OCI-LY7 (cell line): ENCODE results near the gene FYN. TPM values are rescaled to one million over a fixed set of nuclear protein-coding genes. Genes with fewer than 3 reads are reported as not detected.

Experiments used
- BruUV-seq: library from RNA; stranded (reverse); fragments of 400-500 nt; replicated peaks from 2 replicates; lab custom pipeline; 2021; lab: Mats Ljungman, UMichigan
- CTCF ChIA-PET: fragments of 300-600 bp; sonication (Branson Sonifier 250); formaldehyde crosslinking; loops from one replicate; lab custom pipeline; 2022; ENCODE audit warnings: antibody characterized with exemption; ENCODE audit not compliant: unreplicated experiment; lab: Charles Lee
- POLR2A ChIA-PET: fragments of 300-600 bp; sonication (Branson Sonifier 250); formaldehyde crosslinking; loops from one replicate; lab custom pipeline; 2022; ENCODE audit warnings: antibody characterized with exemption; lab: Charles Lee
- DNase-seq: peaks from one replicate; pipeline ENCODE4 v3.0.0-alpha.2; 2015; ENCODE audit warnings: low spot score
- H2AFZ ChIP-seq: fragments of 200-600 bp; sonication (generic), shearing (Covaris generic); 2 replicates; pipeline ENCODE4 v1.6.1; 2014; ENCODE audit warnings: mild to moderate bottlenecking, antibody characterized with exemption, low read length, moderate library complexity
- H3K27ac ChIP-seq: fragments of 200-600 bp; sonication (generic); 2 replicates; pipeline ENCODE4 v1.5.1; 2014; ENCODE audit warnings: mixed run types, low read depth, mild to moderate bottlenecking, moderate library complexity, low read length, inconsistent platforms; ENCODE audit not compliant: poor library complexity, severe bottlenecking
- H3K36me3 ChIP-seq: fragments of 200-600 bp; sonication (generic); 2 replicates; pipeline ENCODE4 v1.6.1; 2014; ENCODE audit warnings: mild to moderate bottlenecking, antibody characterized with exemption, low read length, moderate library complexity, mixed read lengths; ENCODE audit not compliant: insufficient read depth
- H3K4me1 ChIP-seq: fragments of 200-600 bp; sonication (generic); 2 replicates; pipeline ENCODE4 v1.5.1; 2014; ENCODE audit warnings: mild to moderate bottlenecking, low read length; ENCODE audit not compliant: insufficient read depth, poor library complexity, severe bottlenecking
- H3K4me2 ChIP-seq: fragments of 200-600 bp; sonication (generic); 2 replicates; pipeline ENCODE4 v1.6.1; 2014; ENCODE audit warnings: mild to moderate bottlenecking, low read length
- H3K4me3 ChIP-seq: fragments of 200-600 bp; sonication (generic); 2 replicates; pipeline ENCODE4 v1.5.1; 2014; ENCODE audit warnings: mild to moderate bottlenecking, low read depth, low read length; ENCODE audit not compliant: poor library complexity, severe bottlenecking
- H3K79me2 ChIP-seq: fragments of 200-600 bp; sonication (generic); 2 replicates; pipeline ENCODE4 v1.6.1; 2016; ENCODE audit warnings: low read depth, mild to moderate bottlenecking, low read length, moderate library complexity, mixed read lengths; ENCODE audit not compliant: insufficient read depth
- H3K9me2 ChIP-seq: fragments of 200-600 bp; sonication (generic); 2 replicates; pipeline ENCODE4 v1.6.1; 2016; ENCODE audit warnings: mild to moderate bottlenecking, low read length, mixed read lengths; ENCODE audit not compliant: insufficient read depth
- H3K9me3 ChIP-seq: fragments of 200-600 bp; sonication (generic); 2 replicates; pipeline ENCODE4 v1.6.1; 2014; ENCODE audit warnings: mild to moderate bottlenecking, mixed run types, low read length, mixed read lengths
- H4K20me1 ChIP-seq: fragments of 200-600 bp; sonication (generic); 2 replicates; pipeline ENCODE4 v1.6.1; 2014; ENCODE audit warnings: mild to moderate bottlenecking, antibody characterized with exemption, low read length, moderate library complexity, mixed read lengths; ENCODE audit not compliant: insufficient read depth
- CTCF ChIP-seq: fragments of 200-600 bp; sonication (generic); conservative IDR thresholded peaks from 2 replicates; pipeline ENCODE4 v1.5.1; 2014; ENCODE audit warnings: mild to moderate bottlenecking, antibody characterized with exemption, low read length, moderate library complexity, mixed read lengths
- EZH2phosphoT487 ChIP-seq: fragments of 200-600 bp; sonication (generic); IDR thresholded peaks from 2 replicates; pipeline ENCODE4 v1.6.1; 2018; ENCODE audit warnings: low read depth, borderline replicate concordance, mild to moderate bottlenecking, mixed run types, antibody characterized with exemption, low read length, moderate library complexity, mixed read lengths
- intact Hi-C: fragments of 100-400 bp; cut with micrococcal nuclease; formaldehyde crosslinking; loops from one replicate; pipeline ENCODE4 v1.10.0; 2022; ENCODE audit not compliant: unreplicated experiment
- total RNA-seq, 2 experiments: library from RNA; depleted of rRNA in 1 of 2; stranded (reverse); fragments of >200 nt in 1 of 2; shearing (Covaris generic) in 1 of 2; gene quantifications; 2 replicates each; pipeline ENCODE4 v1.2.3, GENCODE V29; 2014 to 2022

Gene FYN
- total RNA-seq, 2 experiments from 2014 or later: 57.3 to 92.9 TPM

DNA sequence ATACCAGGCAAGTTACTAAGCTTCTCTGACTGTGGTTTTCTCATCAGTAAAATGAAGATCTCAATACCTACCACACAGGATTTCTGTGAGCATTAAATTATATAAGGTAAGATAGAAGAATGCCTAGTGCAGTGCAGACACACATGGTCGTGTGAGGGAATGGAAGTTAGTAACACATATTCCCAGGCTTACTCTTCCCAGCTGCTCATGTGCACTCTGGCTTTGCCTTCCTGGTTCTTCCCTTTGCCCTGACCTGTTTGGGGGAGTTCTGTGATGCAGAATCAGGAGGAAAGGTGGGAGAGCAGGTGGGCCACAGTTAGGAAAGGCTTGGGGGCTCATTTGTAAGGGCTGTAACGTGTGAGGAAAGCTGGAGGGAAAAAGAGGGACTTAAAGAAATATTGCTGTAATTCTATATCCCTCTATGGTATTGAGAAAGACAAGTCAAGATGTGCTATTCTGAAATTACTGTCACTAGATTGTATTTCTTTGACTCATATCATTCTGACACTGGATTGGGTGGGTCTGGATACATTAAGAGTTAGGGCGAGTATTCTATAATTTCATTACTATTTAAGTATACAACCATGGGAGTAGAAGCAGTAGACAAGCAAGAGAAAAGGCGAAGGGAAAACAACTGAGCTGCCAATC, 47.7 kb downstream of the FYN start:
- H3K36me3 ChIP-seq: no peaks in the 10 kb centered on the region
- peaks cover 6% of the 10 kb centered on the region for H3K4me1 ChIP-seq
- intact Hi-C loops: no loop called here
- no peak overlapping the region for H3K4me2 ChIP-seq
- no peak overlapping the region for H2AFZ ChIP-seq
- H3K4me3 ChIP-seq: no peak overlapping the region
- H3K27ac ChIP-seq: no peak overlapping the region
- H3K79me2 ChIP-seq: no peaks in the 10 kb centered on the region
- ChIA-PET CTCF (no interaction called here), POLR2A (interaction anchor here (0.5 to 4.4 kb wide), 4 partner anchors 12 to 146 kb away, joined by 3 to 20 read pairs (median 8); no protein-coding TSS in a partner anchor)
- no peaks in the 10 kb centered on the region for H3K9me3 ChIP-seq
- H4K20me1 ChIP-seq: peaks cover 4% of the 10 kb centered on the region; the same call in 1 of the 2 replicates
- H3K9me2 ChIP-seq: no peaks in the 10 kb centered on the region
- BruUV-seq: no TSS peak
- TF ChIP-seq EZH2phosphoT487 (no peak), CTCF (no peak)
- DNase-seq: no peak

- no peak overlapping the region for H2AFZ ChIP-seq
- no peaks in the 10 kb centered on the region for H3K36me3 ChIP-seq
- H3K4me2 ChIP-seq: no peak overlapping the region
- no TSS peak for BruUV-seq
- H3K4me3 ChIP-seq: no peak overlapping the region
- peaks cover 4% of the 10 kb centered on the region; the same call in 1 of the 2 replicates for H4K20me1 ChIP-seq
- no peaks in the 10 kb centered on the region for H3K79me2 ChIP-seq
- H3K9me3 ChIP-seq: no peaks in the 10 kb centered on the region
- ChIA-PET POLR2A (interaction anchor here (0.6 to 4.4 kb wide), 5 partner anchors 11 to 46 kb away, joined by 3 to 20 read pairs (median 6); no protein-coding TSS in a partner anchor), CTCF (interaction anchor here (0.6 kb wide), 1 partner anchor 48 kb away, joined by 3 read pairs; no protein-coding TSS in a partner anchor)
- TF ChIP-seq EZH2phosphoT487: no peak
- no peak for TF ChIP-seq CTCF
- DNase-seq: no peak
- H3K4me1 ChIP-seq: peaks cover 6% of the 10 kb centered on the region
- no peaks in the 10 kb centered on the region for H3K9me2 ChIP-seq
- H3K27ac ChIP-seq: no peak overlapping the region
- intact Hi-C loops: no loop called here
Observed at GRCh38 chr6:111824608-111825337, 48.5 kb downstream of the FYN start.
